GM21529 (cell line): ENCODE results near the gene UGGT1.
"Not testable (repeated sequence)": the region's sequence is repeated elsewhere in the genome, so short reads cannot be mapped to it uniquely, and the experiment has no call there.

ENCODE experiments used
- ATAC-seq: cut with Tn5 transposase; IDR thresholded peaks from one replicate; pipeline ENCODE4 v1.9.1; 2021; ENCODE audit not compliant: unreplicated experiment

Gene UGGT1

GRCh38 chr2:128170776-128171175, 79.8 kb downstream of the UGGT1 start:
- no peak for ATAC-seq

- no peak for ATAC-seq
These were observed 81.2 kb downstream of the UGGT1 start for GRCh38 chr2:128172191-128172590.

- not testable (repeated sequence) for ATAC-seq
These were observed 83.1 kb downstream of the UGGT1 start for GRCh38 chr2:128174067-128174466.

GRCh38 chr2:128177315-128177714, 86.3 kb downstream of the UGGT1 start:
- ATAC-seq, result no peak

- ATAC-seq, result no peak
These were observed 87.2 kb downstream of the UGGT1 start for GRCh38 chr2:128178149-128178649.

GRCh38 chr2:128178650-128179460, 87.9 kb downstream of the UGGT1 start:
- peak; percentile 79 for ATAC-seq

GRCh38 chr2:128179461-128179755, 88.4 kb downstream of the UGGT1 start:
- no peak for ATAC-seq

- no peak for ATAC-seq
These were observed 89.0 kb downstream of the UGGT1 start for GRCh38 chr2:128180031-128180430.

- no peak for ATAC-seq
These were observed 94.6 kb downstream of the UGGT1 start for GRCh38 chr2:128185576-128185975.

GRCh38 chr2:128187032-128187654, 96.1 kb downstream of the UGGT1 start:
- no peak for ATAC-seq

- no peak for ATAC-seq
These were observed 104.5 kb downstream of the UGGT1 start for GRCh38 chr2:128195435-128195984.

- ATAC-seq, result no peak
These were observed 105.0 kb downstream of the UGGT1 start for GRCh38 chr2:128196026-128196425.

- ATAC-seq, result no peak
These were observed 105.5 kb downstream of the UGGT1 start for GRCh38 chr2:128196471-128196931.

- no peak for ATAC-seq
These were observed 106.1 kb downstream of the UGGT1 start for GRCh38 chr2:128197059-128197458.

- ATAC-seq, result no peak
These were observed 107.7 kb downstream of the UGGT1 start for GRCh38 chr2:128198656-128199055.

- no peak for ATAC-seq
These were observed 108.1 kb downstream of the UGGT1 start for GRCh38 chr2:128199141-128199540.

GRCh38 chr2:128202791-128203190, 111.8 kb downstream of the UGGT1 start:
- ATAC-seq, result no peak

- no peak for ATAC-seq
These were observed 115.2 kb downstream of the UGGT1 start for GRCh38 chr2:128206245-128206644.

GRCh38 chr2:128208023-128208422, 117.0 kb downstream of the UGGT1 start:
- no peak for ATAC-seq

- ATAC-seq, result not testable (repeated sequence)
These were observed 117.8 kb downstream of the UGGT1 start for GRCh38 chr2:128208631-128209324.

GRCh38 chr2:128214251-128214650, 123.3 kb downstream of the UGGT1 start:
- ATAC-seq, result no peak
